ENCODE data around the gene RAB23. TPM values are rescaled to one million over a fixed set of nuclear protein-coding genes. Genes with fewer than 3 reads are reported as not detected.
A peak's percentile ranks its signal among the peaks of the same experiment; 100 is the strongest.

RAB23 gene
- total and polyA plus RNA-seq, 2 donors (not counting 3 experiments of a cell fraction or from before 2014, with no cell fraction given) = 3.4 to 9.4 TPM

DNA sequence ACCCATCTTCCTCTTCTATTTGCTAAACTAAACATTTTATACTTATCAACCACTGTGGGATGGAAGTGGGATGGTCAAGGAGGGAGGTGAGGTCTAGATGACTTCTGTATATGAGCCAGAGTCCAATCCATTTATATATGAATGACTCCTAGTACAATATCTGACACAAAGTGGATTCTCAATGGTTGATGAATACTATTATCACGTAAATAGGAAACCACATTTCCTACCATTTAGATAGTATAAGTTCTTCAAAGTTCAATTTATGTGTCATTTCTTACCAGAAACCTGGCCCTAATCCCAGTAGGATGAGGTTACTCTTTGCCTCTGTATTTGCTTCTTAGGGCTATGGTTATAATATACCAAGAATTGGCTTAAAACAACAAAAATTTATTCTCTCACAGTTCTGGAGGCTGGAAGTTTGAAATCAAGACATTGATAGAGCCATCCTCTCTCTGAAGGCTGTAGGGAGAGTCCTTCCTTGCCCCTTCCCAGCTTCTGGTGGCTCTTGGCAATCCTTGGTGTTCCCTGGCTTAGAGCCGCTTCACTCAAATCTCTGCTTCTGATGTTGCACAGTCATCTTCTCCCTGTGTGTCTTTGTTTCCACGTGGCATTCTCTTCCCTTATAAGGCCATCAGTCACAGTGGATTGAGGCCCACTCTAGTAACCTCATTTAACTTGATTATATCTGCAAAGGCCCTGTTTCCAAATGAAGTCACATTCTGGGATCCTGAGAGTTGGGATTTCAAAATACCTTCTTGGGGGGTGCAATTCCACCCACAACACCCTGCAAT is 41.0 kb upstream of the RAB23 start:
- peak; percentile 52 for DNase-seq (ENCODE audit: low read depth, low spot score)
- Histone ChIP-seq H3K79me2 (ENCODE audit: control insufficient read depth, insufficient read depth, low read length) (no peaks in the 10 kb centered on the region), H3K27me3 (ENCODE audit: control insufficient read depth in 2 of 2, insufficient read depth in 2 of 2, low read length in 2 of 2) (peaks cover under 1 to 3% of the 10 kb centered on the region in 2 experiments), H3K9me3 (replicated peaks; ENCODE audit: control insufficient read depth, insufficient read depth, low read length) (no peaks in the 10 kb centered on the region), H2AFZ (ENCODE audit: low read depth, low read length) (peak overlapping the region; percentile 34), H3K9me1 (replicated peaks; ENCODE audit: control insufficient read depth, extremely low read depth, insufficient read depth, low read length) (no peaks in the 10 kb centered on the region), H3K4me3 (replicated peaks in 1 of 3; ENCODE audit: insufficient read depth in 1 of 3, low read depth in 1 of 3, low read length in 3 of 3) (no peak overlapping the region), H4K20me1 (replicated peaks; ENCODE audit: control insufficient read depth, extremely low read depth, insufficient read depth, low read length) (no peaks in the 10 kb centered on the region), H3K36me3 (ENCODE audit: control insufficient read depth in 2 of 2, extremely low read depth in 1 of 2, insufficient read depth in 2 of 2, low read length in 2 of 2) (no peaks in the 10 kb centered on the region), H3K27ac (ENCODE audit: insufficient read depth, low read depth, low read length) (no peak overlapping the region), H3K9ac (replicated peaks; ENCODE audit: extremely low read depth, insufficient read depth, low read length) (no peak overlapping the region), H3K4me1 (ENCODE audit: control insufficient read depth, extremely low read depth, insufficient read depth, low read length) (peaks cover 26% of the 10 kb centered on the region), H3K4me2 (ENCODE audit: insufficient read depth, low read length) (peak overlapping the region; percentile 3)
- intact Hi-C loops (cut with micrococcal nuclease) (no loop called here), dilution Hi-C loops (cut with MboI; ENCODE audit: extremely low pct_ligation_motif_present, low sequenced_read_pairs) (no loop called here)
- ChIA-PET CTCF (interaction anchor here (3.6 kb wide), 1 partner anchor 54 kb away, joined by 12 read pairs; the partner anchor contains the start of gene PRIM2), POLR2A (no interaction called here)
- TF ChIP-seq MYC (IDR thresholded peaks at IDR 0.05; ENCODE audit: low read depth, low read length) = no peak
- no peak for TF ChIP-seq EZH2 (IDR thresholded peaks at IDR 0.05; ENCODE audit: borderline replicate concordance, low read depth, low read length, severe bottlenecking)
- TF ChIP-seq POLR2AphosphoS5 (IDR thresholded peaks at IDR 0.05; ENCODE audit: insufficient read depth, low read depth, low read length) = no peak
- no peak for TF ChIP-seq POLR2A (IDR thresholded peaks at IDR 0.05; ENCODE audit: low read depth, low read length)
- TF ChIP-seq GATA2 (IDR thresholded peaks at IDR 0.05; ENCODE audit: insufficient read depth, insufficient read length, low read depth, low read length) = peak; percentile 59
- peak; percentile 51 for TF ChIP-seq FOS (IDR thresholded peaks at IDR 0.05; ENCODE audit: borderline replicate concordance, insufficient read depth, low read length)
- TF ChIP-seq, protein P1, sequence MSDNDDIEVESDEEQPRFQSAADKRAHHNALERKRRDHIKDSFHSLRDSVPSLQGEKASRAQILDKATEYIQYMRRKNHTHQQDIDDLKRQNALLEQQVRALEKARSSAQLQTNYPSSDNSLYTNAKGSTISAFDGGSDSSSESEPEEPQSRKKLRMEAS (IDR thresholded peaks at IDR 0.05; ENCODE audit: insufficient read depth, insufficient read length) = no peak
- TF ChIP-seq, protein P2, sequence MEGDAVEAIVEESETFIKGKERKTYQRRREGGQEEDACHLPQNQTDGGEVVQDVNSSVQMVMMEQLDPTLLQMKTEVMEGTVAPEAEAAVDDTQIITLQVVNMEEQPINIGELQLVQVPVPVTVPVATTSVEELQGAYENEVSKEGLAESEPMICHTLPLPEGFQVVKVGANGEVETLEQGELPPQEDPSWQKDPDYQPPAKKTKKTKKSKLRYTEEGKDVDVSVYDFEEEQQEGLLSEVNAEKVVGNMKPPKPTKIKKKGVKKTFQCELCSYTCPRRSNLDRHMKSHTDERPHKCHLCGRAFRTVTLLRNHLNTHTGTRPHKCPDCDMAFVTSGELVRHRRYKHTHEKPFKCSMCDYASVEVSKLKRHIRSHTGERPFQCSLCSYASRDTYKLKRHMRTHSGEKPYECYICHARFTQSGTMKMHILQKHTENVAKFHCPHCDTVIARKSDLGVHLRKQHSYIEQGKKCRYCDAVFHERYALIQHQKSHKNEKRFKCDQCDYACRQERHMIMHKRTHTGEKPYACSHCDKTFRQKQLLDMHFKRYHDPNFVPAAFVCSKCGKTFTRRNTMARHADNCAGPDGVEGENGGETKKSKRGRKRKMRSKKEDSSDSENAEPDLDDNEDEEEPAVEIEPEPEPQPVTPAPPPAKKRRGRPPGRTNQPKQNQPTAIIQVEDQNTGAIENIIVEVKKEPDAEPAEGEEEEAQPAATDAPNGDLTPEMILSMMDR (IDR thresholded peaks at IDR 0.05; ENCODE audit: extremely low read depth in 1 of 2, insufficient read depth in 1 of 2, low read depth in 1 of 2, low read length in 2 of 2) = no peak
- BruUV-seq (replicated peaks) = no TSS peak
- FAIRE-seq = no peak
